Sigmoid colon (tissue), 7 donors: ENCODE data around the gene SERINC3. TPM values are rescaled to one million over a fixed set of nuclear protein-coding genes. Genes with fewer than 3 reads are reported as not detected.

ENCODE experiments used
- DNase-seq: peaks from one replicate; pipeline ENCODE4 v3.0.0-alpha.2; 2019
- H3K27ac ChIP-seq, 4 donors: fragments of 200-600 bp; sonication (generic); one replicate each; pipeline ENCODE4 v1.5.1; 2016 to 2019; ENCODE audit warnings: mild to moderate bottlenecking in 1 of 4
- H3K27me3 ChIP-seq, 3 donors: fragments of 200-600 bp; sonication (generic); one replicate each; pipeline ENCODE4 v1.5.1; 2019; ENCODE audit warnings: mild to moderate bottlenecking in 1 of 3
- H3K36me3 ChIP-seq, 4 donors: fragments of 200-600 bp; sonication (generic); one replicate each; pipeline ENCODE4 v1.5.1; 2016 to 2019
- H3K4me1 ChIP-seq, 4 donors: fragments of 200-600 bp; sonication (generic); one replicate each; pipeline ENCODE4 v1.5.1; 2017 to 2019
- H3K4me3 ChIP-seq, 4 donors: fragments of 200-600 bp; sonication (generic); one replicate each; pipeline ENCODE4 v1.5.1; 2017 to 2019; ENCODE audit warnings: mild to moderate bottlenecking in 2 of 4, moderate library complexity in 1 of 4
- H3K9me3 ChIP-seq, 4 donors: fragments of 200-600 bp in 3 of 4; sonication (generic) in 3 of 4; one replicate each; pipeline versions ENCODE4 v1.5.1 to v1.6.1; 2013 to 2019
- CTCF ChIP-seq, 4 experiments: fragments of 450-650 bp in 3 of 4; fragments of 200-600 bp in 1 of 4; IDR thresholded peaks; one replicate each; pipeline ENCODE4 v1.5.1; 2016 to 2019; ENCODE audit warnings: antibody characterized with exemption in 4 of 4, mild to moderate bottlenecking in 3 of 4, moderate library complexity in 2 of 4
- EP300 ChIP-seq, 4 donors: sonication (generic); formaldehyde crosslinking; IDR thresholded peaks; one replicate each; pipeline ENCODE4 v1.6.1; 2017; ENCODE audit warnings: antibody characterized with exemption in 4 of 4
- POLR2A ChIP-seq, 2 donors: fragments of 450-650 bp; IDR thresholded peaks; one replicate each; pipeline ENCODE4 v1.6.1; 2016; ENCODE audit warnings: antibody characterized with exemption in 2 of 2, mild to moderate bottlenecking in 2 of 2, moderate library complexity in 2 of 2
- POLR2AphosphoS5 ChIP-seq, 4 donors: sonication (generic); formaldehyde crosslinking; IDR thresholded peaks; one replicate each; pipeline ENCODE4 v1.6.1; 2017; ENCODE audit warnings: antibody characterized with exemption in 4 of 4
- WGBS, 2 donors: extraction: QIAGEN DNeasy Blood & Tissue Kit; methylation state at CpG; one replicate each; pipeline ENCODE4 v1.1.7; 2013; 5-methylcytosine and 5-hydroxymethylcytosine counted together
- intact Hi-C: fragments of 100-400 bp; cut with DNase I; formaldehyde crosslinking; loops from one replicate; pipeline ENCODE4 v1.15.1; 2023
- polyA plus RNA-seq, 3 donors: library from polyadenylated mRNA; stranded (reverse); fragments of 200-250 nt; gene quantifications; one replicate each; pipeline ENCODE4 v1.2.3, GENCODE V29; 2013
- total RNA-seq, 4 donors: library from RNA; depleted of rRNA; stranded (reverse); fragments of >200 nt; gene quantifications; one replicate each; pipeline ENCODE4 v1.1.0, GENCODE V29; 2016
- donor health status: healthy with polysubstance abuse.
- donor health status: Bipolar disorder and iron deficiency.
- donor health status: healthy.

Gene SERINC3
- total and polyA plus RNA-seq, 7 donors = 11.1 to 112 (median 75.9) TPM

- intact Hi-C loops = no loop called here
- no peak for TF ChIP-seq POLR2AphosphoS5 (IDR thresholded peaks at IDR 0.05)
- TF ChIP-seq POLR2A (IDR thresholded peaks at IDR 0.05) = no peak
- no peak for TF ChIP-seq EP300 (IDR thresholded peaks at IDR 0.05)
- TF ChIP-seq CTCF (IDR thresholded peaks at IDR 0.05) = no peak
These were observed 31.9 kb downstream of the SERINC3 start for GRCh38 chr20:44489931-44490330.

GRCh38 chr20:44489223-44489622, 32.6 kb downstream of the SERINC3 start:
- no peaks in the 10 kb centered on the region for H3K27me3 ChIP-seq
- no peaks in the 10 kb centered on the region for H3K9me3 ChIP-seq
- no peak overlapping the region for H3K4me3 ChIP-seq
- H3K4me1 ChIP-seq = no peaks in the 10 kb centered on the region
- H3K27ac ChIP-seq = no peak overlapping the region
- peaks cover 5 to 94% (median 30%) of the 10 kb centered on the region in 4 donors for H3K36me3 ChIP-seq
- TF ChIP-seq POLR2A (IDR thresholded peaks at IDR 0.05) (no peak), CTCF (IDR thresholded peaks at IDR 0.05) (no peak)
- intact Hi-C loops = no loop called here
- no peak for DNase-seq
- WGBS, 2 donors = 86 to 92% methylated on average over 9 of the region's 9 CpGs

More at GRCh38 chr20:44489931-44490330, 31.9 kb downstream of the SERINC3 start:
- Histone ChIP-seq H3K4me1 (no peaks in the 10 kb centered on the region), H3K36me3 (peaks cover 5 to 94% (median 34%) of the 10 kb centered on the region in 4 donors), H3K4me3 (no peak overlapping the region), H3K27me3 (no peaks in the 10 kb centered on the region), H3K9me3 (no peaks in the 10 kb centered on the region), H3K27ac (peak overlapping the region in 1 of 4 donors; percentile 29)
- WGBS, 2 donors = 79 to 89% methylated on average over 3 of the region's 3 CpGs
- DNase-seq = no peak

- TF ChIP-seq CTCF (IDR thresholded peaks at IDR 0.05) (no peak), POLR2A (IDR thresholded peaks at IDR 0.05) (no peak), POLR2AphosphoS5 (IDR thresholded peaks at IDR 0.05) (no peak), EP300 (IDR thresholded peaks at IDR 0.05) (no peak)
- H3K9me3 ChIP-seq = no peaks in the 10 kb centered on the region
- no peaks in the 10 kb centered on the region for H3K4me1 ChIP-seq
- H3K4me3 ChIP-seq = no peak overlapping the region
- no peak overlapping the region for H3K27ac ChIP-seq
- H3K36me3 ChIP-seq = peaks cover 5 to 94% (median 29%) of the 10 kb centered on the region in 4 donors
- WGBS, 2 donors = 93% methylated on average over 5 of the region's 5 CpGs
- intact Hi-C loops = no loop called here
- no peaks in the 10 kb centered on the region for H3K27me3 ChIP-seq
- DNase-seq = no peak
These were observed 33.3 kb downstream of the SERINC3 start for GRCh38 chr20:44488551-44488950.

- 84 to 86% methylated on average over 2 of the region's 2 CpGs for WGBS, 2 donors
- H3K9me3 ChIP-seq = no peaks in the 10 kb centered on the region
- H3K27me3 ChIP-seq = no peaks in the 10 kb centered on the region
- DNase-seq = no peak
- peaks cover 0 to 91% (median 23%) of the 10 kb centered on the region in 4 donors for H3K36me3 ChIP-seq
- H3K4me1 ChIP-seq = no peaks in the 10 kb centered on the region
- intact Hi-C loops = no loop called here
- H3K4me3 ChIP-seq = no peak overlapping the region
- TF ChIP-seq CTCF (IDR thresholded peaks at IDR 0.05) (no peak), POLR2A (IDR thresholded peaks at IDR 0.05) (no peak), POLR2AphosphoS5 (IDR thresholded peaks at IDR 0.05) (no peak), EP300 (IDR thresholded peaks at IDR 0.05) (no peak)
- H3K27ac ChIP-seq = peak overlapping the region in 1 of 4 donors; percentile 0
These were observed 36.1 kb downstream of the SERINC3 start for GRCh38 chr20:44485830-44486198.
